ENCODE results near the gene CALN1. TPM values are rescaled to one million over a fixed set of nuclear protein-coding genes. Genes with fewer than 3 reads are reported as not detected.
"Not testable (repeated sequence)": the region's sequence is repeated elsewhere in the genome, so short reads cannot be mapped to it uniquely, and the experiment has no call there.

The CALN1 gene
- total RNA-seq, 1 donor from 2014 or later, result 1.2 TPM

DNA sequence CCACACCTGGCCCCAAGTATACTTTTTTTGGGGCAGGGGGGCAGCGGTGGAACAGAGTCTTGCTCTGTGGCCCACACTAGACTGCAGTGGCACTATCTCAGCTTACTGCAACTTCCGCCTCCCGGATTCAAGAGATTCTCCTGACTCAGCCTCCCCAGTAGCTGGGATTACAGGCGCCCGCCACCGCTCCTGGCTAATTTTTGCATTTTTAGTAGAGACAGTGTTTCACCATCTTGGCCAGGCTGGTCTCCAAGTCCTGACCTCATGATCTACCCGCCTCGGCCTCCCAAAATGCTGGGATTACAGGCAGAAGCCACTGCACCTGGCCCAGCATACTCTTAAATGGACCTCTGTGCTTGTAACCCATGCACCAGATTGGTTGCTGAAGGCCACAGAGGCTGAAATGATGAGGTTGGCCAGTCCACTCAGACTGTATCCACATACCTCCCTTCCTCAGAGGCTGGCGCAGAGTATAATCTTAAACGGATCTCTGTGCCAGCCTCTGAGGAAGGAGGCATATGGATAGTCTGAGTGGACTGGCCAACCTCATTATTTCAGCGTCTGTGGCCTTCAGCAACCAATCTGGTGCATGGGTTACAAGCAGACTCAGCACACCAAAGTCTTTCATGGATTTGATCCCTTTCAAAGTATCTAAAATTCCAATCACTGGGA, 3.0 kb downstream of the CALN1 start:
- DNase-seq (ENCODE audit: low spot score), result no peak

DNA sequence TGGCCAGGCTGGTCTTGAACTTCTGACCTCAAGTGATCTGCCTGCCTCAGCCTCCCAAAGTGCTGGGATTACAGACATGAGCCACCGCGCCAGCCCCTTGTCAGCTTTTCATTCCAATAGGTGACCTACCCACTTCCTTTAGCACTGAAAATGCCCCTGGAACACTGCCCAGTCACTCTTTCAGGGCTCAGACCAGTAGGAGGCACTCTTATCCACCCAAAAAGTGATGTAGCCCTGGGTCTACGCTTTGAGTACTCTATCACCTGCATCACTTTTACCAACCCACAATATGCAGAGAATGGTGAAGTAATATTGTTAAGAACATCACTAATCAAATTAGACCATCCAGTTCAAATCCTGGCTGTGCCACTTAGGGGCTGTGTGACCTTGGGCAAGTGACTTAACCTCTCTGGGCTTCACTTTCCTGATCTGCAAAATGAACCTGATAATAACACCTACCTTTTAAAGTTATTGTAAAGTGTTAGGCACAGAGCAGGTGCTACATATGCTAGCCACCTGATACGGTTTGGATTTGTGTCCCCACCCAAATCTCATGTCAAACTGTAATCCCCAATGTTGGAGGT, 5.2 kb downstream of the CALN1 start:
- no peak for DNase-seq (ENCODE audit: low spot score)

DNA sequence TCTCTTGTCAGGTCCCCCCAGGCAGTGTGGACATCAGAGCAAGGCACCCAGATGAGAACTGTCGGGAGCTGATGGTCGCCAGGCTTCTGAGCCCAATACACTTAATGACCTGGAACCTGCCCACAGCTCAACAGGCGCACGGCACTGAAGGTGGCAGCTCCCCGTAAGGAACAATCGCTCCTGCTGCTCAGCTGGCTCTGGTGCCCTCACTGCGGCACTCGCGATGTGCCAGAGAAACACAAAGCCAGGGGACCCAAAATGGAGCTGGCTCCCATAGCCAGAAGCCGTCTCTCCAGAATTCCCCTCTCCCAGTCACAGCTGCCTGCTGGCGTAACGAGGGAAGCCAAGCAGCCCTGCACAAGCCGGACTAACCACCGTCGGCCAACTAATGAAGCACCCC, 6.3 kb downstream of the CALN1 start:
- no peak for DNase-seq (ENCODE audit: low spot score)

DNA sequence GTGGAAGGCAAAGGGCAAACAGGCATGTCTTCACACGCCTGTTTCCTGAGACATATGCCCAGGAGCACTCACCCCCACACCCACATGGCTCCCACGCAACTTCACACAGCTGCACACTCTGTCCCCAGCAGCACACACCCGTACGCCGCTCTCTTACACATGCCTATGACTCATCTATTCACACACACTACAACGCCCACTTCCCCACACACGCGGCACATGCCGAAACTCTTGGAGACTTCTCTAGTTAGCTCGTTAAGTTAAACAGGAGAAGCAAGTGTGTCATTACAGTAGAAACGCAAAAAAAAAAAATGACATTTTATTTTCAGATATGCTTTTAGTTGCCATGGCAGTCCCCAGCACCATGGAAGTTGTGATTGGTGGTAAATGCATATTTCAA, 6.7 kb downstream of the CALN1 start:
- DNase-seq (ENCODE audit: low spot score), result no peak

DNA sequence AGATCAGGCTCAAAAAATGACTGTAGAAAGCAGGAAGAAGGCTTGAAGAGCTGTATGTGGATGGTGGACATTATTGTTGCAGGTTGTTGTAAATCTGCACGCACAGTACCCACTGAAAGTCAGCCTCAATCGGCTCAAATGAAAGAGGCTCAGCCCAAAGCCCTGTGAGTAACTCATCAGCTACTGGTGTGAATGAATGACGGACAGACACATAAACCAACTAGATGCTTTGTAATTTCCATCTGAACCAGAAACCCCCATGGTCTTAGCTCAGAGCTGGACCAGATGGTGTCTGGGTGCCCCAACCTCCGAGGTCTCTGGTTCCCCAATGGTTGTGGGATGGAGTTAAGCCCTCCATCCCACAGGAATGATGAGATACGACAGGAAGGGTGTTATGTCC, 7.4 kb downstream of the CALN1 start:
- DNase-seq (ENCODE audit: low spot score), result no peak

DNA sequence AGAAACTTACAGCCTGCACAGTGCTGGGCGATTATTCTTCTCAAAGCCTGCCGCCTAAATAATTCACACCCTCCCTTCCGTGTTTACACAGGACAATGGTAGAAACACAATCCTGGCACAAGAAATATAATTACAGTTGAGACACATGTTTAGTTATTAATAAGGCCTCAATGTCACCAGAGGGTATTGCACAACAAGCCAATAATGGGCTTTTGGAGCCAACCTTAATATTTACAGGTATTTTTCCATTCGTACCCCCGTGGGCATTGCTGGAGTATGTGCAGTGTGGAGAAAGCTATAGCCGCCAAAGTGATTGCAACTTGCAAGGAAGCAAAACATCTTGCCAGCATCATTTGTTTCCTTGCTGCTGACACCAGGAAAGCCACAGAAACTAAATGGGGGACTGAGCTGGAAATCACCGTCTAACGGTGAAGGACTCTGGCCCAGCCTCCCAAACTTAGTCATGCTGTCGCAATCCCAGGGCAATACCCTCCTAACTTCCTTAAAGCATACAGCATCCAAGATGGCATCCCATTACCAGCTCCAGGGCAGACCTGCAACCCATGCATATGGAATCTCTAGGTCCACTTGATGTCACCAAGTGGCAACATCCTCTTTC, 8.6 kb downstream of the CALN1 start:
- DNase-seq (ENCODE audit: low spot score), result no peak

DNA sequence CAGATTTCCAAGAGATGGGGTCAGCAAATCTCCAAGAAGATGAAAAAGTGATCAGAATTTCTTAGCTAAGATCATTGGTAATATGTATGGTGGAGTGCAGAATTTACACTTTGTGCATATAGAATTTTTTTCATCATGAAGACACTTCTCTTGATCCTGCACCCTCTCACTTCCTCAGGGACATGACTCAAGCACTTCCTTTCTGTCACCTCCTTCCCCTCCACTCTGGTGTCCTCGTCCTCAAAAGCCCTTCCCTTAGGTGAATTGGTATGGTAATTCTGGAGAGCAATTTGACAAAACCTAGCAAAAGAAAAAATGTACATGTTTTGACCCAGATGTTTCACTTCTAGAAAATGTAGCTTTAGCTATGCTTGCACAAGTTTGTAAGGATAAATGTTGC, 18.1 kb downstream of the CALN1 start:
- DNase-seq (ENCODE audit: low spot score), result no peak

DNA sequence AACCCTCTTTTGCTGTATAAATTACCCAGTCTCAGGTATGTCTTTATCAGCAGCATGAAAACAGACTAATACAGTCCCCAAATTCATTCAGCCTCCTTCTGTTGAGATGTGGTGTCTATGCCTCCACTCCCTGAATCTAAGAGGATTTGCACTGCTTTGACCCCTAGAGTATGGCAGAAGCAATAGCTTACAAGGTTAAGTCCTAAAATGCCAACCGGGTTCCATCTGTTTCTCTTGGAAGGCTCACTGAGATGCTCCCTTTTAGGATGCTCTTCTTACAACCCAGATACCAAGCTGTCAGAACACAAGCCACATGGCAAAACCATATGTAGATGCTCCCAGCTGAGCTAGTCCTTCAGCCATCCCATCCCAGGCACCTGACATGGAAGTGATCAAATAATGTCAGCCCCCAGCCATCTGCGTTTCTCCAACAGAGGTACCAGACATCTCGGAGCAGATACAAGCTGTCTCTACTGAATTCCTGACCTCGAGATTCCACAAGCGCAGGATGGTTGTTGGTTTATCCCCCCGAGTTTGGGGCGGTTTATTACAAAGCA, 20.2 kb downstream of the CALN1 start:
- DNase-seq (ENCODE audit: low spot score), result no peak

DNA sequence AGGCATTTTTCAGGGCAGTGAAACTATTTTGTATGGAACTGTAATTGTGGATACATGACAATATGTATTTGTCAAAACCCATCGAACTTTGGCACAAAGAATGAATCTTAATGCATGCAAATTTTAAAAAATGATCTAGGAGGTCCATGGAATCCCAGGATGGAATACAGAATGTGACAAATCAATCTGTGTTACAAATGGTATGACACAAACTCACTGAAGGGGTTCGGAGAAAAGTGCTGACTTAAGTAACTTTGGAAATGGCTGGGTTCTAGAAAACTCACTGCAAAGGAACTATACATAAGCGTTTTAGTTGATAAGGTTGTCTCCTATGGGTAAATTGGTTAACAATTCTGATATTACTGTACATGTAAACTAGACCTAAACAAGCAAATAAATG, 26.0 kb downstream of the CALN1 start:
- DNase-seq (ENCODE audit: low spot score), result no peak

DNA sequence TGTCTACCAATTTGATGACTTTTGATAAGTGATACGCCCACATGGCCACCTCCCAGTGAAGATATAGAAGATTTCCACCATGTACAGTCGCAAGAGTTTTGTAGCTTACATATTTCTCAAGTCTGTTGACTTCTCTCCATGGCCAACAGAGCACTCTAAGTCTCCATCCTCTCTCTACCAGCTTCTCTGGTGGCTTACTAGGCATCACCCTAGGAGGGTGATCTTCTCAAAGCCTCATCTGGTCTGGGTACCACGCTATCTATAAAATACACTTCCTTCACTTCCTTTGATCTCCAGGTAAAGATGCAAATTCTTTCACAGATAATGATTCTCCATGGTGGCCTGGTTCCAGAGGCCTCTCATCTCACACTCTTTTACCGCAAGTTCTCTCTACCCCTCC, 49.9 kb downstream of the CALN1 start:
- no peak for DNase-seq (ENCODE audit: low spot score)

DNA sequence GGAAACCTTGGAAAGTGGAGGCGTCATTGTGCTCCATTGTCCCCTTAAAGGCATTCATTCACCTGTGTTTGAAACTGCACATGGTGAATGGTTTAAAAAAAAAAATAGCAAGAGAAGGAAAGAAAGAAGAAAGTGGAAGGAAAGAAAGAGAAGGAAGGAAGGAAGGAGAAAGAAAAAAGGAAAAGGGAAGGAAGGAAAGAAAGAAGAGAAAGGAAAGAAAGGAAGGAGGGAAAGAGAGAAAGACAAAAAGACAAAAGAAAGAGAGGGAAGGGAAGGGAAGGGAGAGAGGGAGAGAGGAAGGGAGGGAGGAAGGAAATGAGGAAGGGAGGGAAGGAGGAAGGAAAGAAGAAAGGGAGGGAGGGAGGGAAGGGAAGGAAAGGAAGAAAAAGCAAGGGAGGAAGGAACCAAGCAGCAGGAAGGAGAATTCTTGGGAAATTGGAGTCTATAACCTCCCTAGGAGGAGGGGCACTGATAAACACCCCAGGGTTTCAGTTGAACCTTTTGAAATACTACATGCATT, 66.9 kb downstream of the CALN1 start:
- DNase-seq (ENCODE audit: low spot score), result no peak

DNA sequence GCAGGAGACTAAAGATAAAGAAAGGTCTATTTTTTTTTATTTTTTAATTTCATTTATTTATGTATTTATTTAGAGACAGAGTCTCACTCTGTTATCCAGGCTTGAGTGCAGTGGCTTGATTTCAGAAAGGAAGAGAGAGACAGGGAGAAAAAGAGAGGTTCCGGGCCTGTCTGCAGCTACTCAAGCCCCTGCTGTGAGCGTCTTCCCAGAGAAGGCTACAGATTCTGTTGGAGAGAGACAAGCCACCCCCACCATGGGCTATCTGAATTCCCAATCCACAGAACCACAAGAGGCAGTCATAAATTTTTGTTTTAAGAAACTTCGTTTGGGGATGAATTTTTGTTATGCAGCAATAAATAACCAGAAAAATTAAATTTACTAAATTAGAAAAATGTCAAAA, 68.1 kb downstream of the CALN1 start:
- DNase-seq (ENCODE audit: low spot score), result no peak

DNA sequence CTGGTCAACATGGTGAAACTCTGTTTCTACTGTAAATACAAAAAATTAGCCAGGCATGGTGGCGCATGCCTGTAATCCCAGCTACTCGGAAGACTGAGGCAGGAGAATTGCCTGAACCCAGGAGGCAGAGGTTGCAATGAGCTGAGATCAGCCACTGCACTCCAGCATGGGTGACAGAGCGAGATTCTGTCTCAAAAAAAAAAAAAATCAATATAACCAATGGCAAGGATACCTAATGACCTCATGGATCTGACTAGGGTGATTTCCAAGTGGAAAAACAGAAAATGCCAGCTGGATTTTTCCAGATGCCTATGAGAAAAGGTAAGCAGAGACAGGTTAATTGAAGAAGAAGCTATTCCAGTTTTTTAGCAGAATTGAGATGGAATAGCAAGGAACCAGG, 68.8 kb downstream of the CALN1 start:
- DNase-seq (ENCODE audit: low spot score), result not testable (repeated sequence)

DNA sequence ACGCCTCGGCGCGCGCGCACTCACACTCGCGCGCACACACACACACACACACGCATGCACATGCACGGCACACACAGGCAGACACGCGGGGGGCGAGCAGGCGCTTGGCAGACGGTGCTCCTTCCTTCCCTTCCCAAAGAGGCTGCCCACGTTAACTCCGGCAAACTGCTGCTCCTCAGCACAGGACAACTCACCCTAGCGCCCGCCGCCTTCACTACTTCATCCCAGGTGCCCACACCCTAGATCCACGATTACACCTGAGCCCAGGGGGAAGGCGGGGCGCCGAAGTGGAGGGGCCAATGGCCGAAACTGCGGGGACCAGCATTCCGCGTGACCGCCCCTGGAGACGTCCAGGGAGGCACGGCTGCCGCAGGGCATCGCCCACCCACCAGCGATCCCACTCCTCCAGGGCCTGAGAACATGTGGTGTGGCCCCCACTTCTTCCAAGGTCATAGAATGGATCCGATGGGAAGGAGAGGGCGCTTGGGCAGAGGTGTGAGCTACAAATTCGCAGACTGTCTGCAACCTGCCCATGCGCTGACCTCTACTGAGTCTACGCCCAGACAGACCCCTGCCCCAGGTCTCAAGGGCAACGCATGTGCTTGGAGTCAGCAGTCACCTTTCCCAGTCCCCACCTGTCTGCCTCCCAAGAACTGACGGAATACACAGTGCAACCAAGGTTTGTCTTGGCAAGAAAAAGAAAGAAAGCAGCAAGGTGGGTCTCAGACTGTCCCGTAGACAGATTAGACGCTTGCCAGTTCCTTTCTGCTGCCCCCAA, 74.6 kb downstream of the CALN1 start:
- no peak for DNase-seq (ENCODE audit: low spot score)

DNA sequence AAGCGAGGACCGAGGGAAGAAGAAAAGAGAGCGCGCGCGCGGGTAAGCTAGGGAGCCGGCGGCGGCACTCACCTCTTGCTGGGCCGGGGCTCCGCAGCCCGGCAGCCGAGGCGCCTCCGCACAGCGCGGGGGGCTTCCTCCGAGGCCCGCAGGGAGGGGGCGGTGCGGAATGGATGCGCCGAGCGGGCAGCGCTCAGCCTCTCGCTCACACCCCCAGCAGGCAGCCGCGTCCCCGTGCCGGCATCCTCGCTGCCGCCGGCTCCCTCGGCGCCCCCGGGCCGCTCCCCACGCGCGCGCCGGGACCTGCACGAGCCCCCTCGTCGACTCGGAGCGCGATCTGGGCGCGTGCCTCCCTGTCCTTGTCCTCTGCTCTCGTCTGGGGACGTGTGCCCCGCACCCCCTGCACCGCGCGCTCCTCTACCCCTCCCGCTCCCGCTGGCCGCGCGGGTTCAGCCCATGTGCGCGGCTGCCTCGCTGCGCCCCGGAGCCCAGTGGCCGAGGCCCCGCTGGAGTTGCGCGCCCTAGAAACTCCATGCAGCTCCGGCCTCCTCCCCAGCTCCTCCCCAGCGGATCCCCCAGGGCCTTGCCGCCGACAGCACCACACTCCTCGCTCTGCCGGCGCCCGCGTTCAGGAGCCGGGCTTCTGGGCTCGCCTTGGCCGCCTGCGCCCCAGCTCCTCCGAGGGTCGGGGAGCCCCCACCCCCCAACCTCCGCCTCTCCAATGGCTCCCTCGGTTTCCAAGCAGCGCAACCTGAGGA, 75.3 kb downstream of the CALN1 start:
- DNase-seq (ENCODE audit: low spot score), result no peak

DNA sequence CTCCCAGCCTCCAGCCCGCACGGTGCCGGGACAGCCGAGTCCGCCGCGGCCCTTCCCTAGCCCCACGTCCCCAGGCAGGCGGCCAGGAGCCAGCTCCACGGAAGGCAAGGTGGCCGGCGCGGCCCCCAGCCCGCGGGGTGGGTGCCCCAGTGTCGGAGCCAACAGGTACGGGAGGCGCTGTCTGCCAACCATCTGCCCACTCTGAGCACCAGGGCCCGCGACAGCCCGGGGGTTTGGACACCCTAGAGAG, 75.8 kb downstream of the CALN1 start:
- DNase-seq (ENCODE audit: low spot score), result no peak

DNA sequence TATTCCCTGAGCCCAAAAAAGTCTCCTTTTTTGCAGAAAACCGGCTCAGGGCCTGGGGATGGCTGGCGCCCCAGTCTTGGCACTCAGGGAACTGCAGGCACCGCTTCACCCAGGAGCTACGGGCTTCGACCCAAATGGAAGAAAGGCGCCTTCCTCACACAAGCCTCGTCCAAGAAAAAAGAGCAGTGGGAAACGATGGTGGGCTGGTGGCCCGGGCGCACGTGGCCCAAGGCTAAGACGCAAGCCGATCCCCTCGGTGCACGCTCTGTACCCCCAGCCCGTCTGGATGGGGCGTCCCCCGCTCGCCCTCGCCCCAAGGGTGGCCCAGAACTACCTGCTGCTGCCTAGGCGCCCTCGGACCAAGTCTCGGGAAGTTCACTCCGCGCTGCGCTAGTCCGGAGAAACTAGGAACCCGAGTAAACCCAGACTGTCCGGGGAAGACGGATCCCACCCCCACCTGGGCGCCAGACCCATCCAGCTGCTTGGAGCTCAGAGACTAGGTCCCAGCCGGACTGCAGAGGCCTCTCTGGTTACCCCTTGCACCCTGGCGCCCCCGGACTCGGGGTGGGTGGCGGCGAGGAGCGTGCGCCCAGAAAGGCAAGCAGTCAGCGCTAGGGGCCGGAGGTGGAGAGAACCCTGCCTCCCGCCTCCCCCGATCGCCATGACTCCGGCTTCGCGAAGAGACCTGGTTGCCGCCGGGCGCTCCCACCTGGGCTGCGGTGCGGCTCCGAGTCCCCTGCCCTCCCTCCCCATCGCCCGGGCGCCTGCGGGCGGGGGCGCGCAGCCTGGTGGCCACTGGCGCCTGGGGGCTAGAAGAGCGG, 76.4 kb downstream of the CALN1 start:
- DNase-seq (ENCODE audit: low spot score), result no peak

DNA sequence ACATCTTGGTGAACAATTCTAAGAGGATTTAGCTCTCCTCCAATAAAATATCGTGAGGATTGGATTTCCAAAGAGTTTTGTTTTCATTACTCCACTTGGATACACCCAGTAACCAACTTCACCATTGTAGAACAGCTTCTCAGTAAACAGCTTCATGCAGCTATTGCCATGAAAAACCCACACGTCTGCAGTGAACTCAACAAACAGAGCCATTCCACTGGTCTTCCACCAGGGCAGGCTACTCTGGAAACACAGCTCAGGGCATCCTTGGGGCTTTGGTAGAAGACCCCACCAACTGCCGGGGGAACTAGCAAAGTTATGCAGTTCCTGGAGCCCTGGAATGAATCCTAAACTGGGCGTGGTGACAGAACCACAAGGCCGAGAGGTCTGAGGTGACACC, 77.4 kb downstream of the CALN1 start:
- DNase-seq (ENCODE audit: low spot score), result no peak

DNA sequence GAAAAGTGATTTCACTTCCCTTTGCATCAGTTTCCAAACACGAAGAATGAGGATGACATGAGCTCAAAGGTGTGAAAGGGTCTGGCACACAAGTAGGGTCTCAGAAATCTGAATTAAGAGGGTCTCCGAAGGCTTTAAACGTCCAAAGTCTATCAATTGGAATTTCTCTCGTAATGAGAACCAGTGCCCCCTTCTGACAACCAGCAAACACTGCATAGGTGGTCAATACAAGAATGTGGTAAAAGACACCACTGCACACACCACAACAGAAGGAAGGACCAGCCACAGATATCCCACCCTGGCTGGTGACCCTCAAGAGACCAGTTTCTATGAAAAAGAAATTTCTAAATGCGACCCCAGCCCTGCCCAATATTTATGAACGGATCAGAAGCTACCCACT, 78.1 kb downstream of the CALN1 start:
- DNase-seq (ENCODE audit: low spot score), result no peak

DNA sequence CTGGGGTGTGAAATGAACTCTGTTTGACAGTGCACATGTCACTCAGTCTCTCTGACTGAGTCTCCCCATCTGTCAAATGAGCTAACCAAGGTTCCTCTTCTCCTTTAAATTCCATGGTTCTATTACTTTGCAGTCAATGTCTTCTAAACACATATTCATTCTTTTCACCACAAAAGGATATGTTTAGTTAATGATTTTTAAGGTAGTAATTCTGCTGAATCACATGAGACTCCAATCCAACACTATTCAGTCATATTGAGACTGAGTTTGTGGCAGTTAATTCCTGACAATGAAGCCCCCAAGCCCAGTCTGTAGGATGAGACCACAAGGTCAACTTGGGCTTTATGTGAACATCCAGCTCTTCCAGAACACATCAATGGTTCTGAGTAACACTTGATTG, 85.3 kb downstream of the CALN1 start:
- no peak for DNase-seq (ENCODE audit: low spot score)

DNA sequence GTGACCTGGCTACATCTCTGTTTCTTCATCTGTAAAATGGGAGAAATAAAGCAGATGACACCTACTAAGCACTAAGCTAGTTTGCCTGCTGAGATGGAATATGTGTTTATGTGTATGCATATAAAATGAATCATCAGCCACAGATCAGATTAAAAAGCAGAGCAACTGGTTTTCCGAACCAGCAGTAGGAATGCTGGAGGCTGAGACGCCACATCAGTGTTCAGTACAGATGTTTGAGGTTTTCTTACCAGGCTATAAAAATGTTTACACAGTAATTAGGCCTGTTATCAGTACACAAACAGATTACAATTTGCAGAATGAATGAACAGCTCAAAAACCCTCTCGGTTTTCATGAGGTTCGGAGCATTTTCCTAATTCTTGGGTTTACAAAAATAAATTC, 85.8 kb downstream of the CALN1 start:
- peak; percentile 6 for DNase-seq (ENCODE audit: low spot score)
